ENCODE results near the gene PPFIBP1. TPM values are rescaled to one million over a fixed set of nuclear protein-coding genes. Genes with fewer than 3 reads are reported as not detected.
"Not testable (repeated sequence)": the region's sequence is repeated elsewhere in the genome, so short reads cannot be mapped to it uniquely, and the experiment has no call there.

The PPFIBP1 gene
- total RNA-seq, 1 experiment from 2014 or later = 43.4 TPM

DNA sequence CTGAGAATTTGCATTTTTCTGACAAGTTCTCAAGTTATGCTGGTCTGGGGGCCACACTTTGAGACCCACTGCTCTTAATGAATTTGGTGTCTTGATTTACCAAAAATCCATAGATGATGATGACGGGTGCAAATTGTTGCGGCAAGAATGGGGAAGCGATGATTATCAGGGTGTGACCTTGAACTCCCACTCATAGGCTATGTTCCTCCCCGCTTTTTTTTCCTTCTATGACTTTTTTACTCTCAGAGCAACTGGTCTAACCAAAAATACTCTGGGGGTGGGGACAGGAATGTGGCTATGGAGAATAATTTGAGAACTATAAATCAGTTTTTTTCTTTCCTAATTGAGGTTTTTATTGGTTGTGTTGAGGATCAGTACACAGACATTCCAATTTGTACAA lies 83.6 kb downstream of the PPFIBP1 start:
- in situ Hi-C loops (cut with HindIII; ENCODE audit: low sequenced_read_pairs) = no loop called here

GRCh38 chr12:27608890-27609289 lies 84.9 kb downstream of the PPFIBP1 start:
- in situ Hi-C loops (cut with HindIII; ENCODE audit: low sequenced_read_pairs) = no loop called here
- no peak for DNase-seq (ENCODE audit: low spot score)

More for the DNA sequence above, 83.6 kb downstream of the PPFIBP1 start:
- DNase-seq (ENCODE audit: low spot score) = no peak

DNA sequence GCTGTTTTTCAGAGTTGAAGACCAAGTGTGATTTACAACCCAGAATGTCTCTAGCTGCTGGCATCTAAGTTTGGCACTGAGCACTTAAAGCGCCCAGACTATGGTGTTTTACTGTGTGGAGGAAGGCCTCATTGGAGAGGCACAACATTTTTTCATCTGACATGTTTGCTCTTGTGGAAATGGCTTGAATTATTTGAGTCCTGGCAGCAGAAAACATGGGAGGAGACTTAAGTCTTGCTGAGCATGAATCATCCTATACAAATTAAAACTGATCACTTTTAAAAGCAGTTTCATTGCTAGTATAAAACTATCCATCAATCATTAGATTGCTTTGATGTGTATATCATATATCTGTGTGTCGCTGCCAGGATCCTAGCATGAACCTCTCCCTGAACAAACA lies 86.4 kb downstream of the PPFIBP1 start:
- DNase-seq (ENCODE audit: low spot score) = no peak
- in situ Hi-C loops (cut with HindIII; ENCODE audit: low sequenced_read_pairs) = no loop called here

GRCh38 chr12:27614386-27614785 lies 90.4 kb downstream of the PPFIBP1 start:
- DNase-seq (ENCODE audit: low spot score) = no peak
- in situ Hi-C loops (cut with HindIII; ENCODE audit: low sequenced_read_pairs) = no loop called here

DNA sequence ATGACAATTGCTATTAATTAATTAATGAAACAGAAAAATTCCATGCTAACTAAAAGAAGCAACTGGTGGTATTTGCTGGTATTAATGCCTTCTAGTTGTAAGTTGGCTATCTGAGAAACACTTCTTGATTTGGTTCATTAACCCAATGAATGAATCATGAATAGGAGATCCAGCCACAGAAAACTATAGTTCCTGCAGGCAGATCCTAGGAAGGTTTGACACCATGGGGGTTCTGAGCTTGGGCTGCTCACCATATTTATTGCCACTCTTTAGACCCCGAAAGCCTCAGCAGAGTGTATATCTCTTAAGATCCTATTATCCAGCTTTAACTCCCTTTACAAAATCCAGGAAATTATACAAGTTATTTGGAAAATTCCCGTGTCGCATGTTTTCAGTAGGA lies 90.9 kb downstream of the PPFIBP1 start:
- in situ Hi-C loops (cut with HindIII; ENCODE audit: low sequenced_read_pairs) = no loop called here
- DNase-seq (ENCODE audit: low spot score) = no peak

GRCh38 chr12:27615331-27615891 lies 91.4 kb downstream of the PPFIBP1 start:
- in situ Hi-C loops (cut with HindIII; ENCODE audit: low sequenced_read_pairs) = no loop called here
- DNase-seq (ENCODE audit: low spot score) = no peak

- DNase-seq (ENCODE audit: low spot score) = no peak
- in situ Hi-C loops (cut with HindIII; ENCODE audit: low sequenced_read_pairs) = no loop called here
Measured at GRCh38 chr12:27616356-27617142, 92.5 kb downstream of the PPFIBP1 start.

DNA sequence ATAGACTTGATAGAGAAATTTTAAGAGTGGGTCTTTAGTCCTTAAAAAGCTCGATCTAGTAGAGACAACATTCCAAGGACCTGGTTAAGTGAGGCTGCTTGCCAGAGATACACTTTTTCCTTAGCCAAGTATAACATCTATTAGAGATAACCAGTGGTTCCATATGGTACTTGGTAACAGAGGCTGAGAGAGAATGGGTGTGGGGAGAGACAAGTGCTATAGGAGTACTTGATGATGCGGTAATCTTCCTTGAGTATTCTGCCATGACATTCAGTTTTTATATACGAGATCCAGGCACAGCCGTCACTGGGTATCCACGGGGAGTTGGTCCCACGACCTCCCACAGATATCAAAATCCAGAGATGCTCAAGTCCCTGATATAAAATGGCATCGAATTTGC lies 94.8 kb downstream of the PPFIBP1 start:
- in situ Hi-C loops (cut with HindIII; ENCODE audit: low sequenced_read_pairs) = no loop called here

DNA sequence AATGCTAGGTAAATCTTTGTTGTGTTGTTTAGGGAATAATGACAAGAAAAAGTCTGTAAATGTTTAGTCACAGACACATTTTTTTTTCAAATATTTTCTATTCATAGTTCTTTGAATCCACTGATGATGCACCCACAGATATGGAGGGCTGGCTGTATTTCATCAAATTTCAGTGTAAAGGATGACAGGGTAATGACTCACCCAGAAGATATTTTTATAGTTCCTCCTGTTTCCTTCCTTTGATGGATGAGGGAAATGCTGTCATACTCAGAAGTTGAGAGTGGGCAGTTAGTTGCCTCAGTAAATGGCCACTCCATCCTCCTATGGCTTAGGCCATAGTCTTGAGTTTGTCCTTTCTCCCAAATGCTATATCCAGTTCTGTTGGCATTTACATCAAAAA lies 95.3 kb downstream of the PPFIBP1 start:
- DNase-seq (ENCODE audit: low spot score) = no peak
- in situ Hi-C loops (cut with HindIII; ENCODE audit: low sequenced_read_pairs) = no loop called here

More for the DNA sequence above, 94.8 kb downstream of the PPFIBP1 start:
- DNase-seq (ENCODE audit: low spot score) = no peak

- DNase-seq (ENCODE audit: low spot score) = no peak
- in situ Hi-C loops (cut with HindIII; ENCODE audit: low sequenced_read_pairs) = no loop called here
Measured at GRCh38 chr12:27620121-27620520, 96.1 kb downstream of the PPFIBP1 start.

- no peak for DNase-seq (ENCODE audit: low spot score)
- in situ Hi-C loops (cut with HindIII; ENCODE audit: low sequenced_read_pairs) = no loop called here
Measured at GRCh38 chr12:27622436-27623195, 98.6 kb downstream of the PPFIBP1 start.

GRCh38 chr12:27623645-27624044 lies 99.6 kb downstream of the PPFIBP1 start:
- in situ Hi-C loops (cut with HindIII; ENCODE audit: low sequenced_read_pairs) = no loop called here
- DNase-seq (ENCODE audit: low spot score) = no peak

DNA sequence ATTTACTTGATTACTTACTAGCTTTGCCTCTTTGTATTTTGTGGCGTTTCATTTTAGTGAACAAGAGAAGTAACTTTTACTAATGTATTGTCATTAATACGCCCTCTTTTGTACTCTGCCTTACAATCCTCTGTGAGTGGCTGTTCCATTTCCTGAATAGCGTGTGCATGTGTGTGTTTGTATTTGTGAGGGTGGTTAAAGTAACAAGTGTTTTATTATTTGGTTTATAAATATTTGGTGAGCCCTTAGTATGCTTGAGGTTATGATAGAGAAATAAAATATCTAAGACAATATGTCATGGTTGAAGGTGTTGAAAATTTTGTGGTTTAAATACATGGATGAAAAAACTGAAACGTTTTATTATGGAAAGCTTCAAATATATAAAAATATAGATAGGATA lies 100.6 kb downstream of the PPFIBP1 start:
- in situ Hi-C loops (cut with HindIII; ENCODE audit: low sequenced_read_pairs) = no loop called here
- no peak for DNase-seq (ENCODE audit: low spot score)

DNA sequence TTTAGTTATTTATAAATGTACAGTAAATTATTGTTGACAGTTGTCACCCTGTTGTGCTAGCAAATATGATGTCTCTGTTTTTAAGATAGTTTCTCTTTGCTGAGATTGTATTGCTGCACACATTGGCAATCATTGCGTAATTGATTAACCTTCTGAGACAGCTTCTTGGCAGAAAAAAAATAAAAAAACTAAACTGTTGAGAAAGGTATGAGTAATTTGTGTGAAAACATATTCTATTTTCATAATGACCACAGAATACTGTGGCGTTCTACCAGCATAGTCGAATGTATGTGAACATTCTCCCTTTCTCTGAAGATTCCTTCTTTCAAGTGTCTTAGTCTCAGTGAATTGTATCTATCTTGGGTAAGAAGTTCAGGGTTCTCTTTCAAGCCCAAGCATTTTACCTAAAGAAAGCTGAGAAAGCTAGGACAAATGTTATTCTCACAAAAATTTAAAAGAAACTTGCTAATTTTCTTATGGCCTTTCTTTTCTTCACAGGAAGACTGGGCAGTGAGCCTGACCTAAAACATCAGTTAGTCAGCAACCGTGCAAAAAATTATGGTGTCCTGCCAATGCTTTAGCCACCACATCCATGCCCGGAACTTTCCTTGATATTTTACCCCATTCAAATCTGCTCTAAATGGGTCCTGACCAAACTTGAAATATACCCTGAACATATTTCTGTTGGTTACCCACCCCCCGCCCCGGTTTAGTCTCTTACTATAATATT lies 103.3 kb downstream of the PPFIBP1 start:
- in situ Hi-C loops (cut with HindIII; ENCODE audit: low sequenced_read_pairs) = no loop called here
- no peak for DNase-seq (ENCODE audit: low spot score)

DNA sequence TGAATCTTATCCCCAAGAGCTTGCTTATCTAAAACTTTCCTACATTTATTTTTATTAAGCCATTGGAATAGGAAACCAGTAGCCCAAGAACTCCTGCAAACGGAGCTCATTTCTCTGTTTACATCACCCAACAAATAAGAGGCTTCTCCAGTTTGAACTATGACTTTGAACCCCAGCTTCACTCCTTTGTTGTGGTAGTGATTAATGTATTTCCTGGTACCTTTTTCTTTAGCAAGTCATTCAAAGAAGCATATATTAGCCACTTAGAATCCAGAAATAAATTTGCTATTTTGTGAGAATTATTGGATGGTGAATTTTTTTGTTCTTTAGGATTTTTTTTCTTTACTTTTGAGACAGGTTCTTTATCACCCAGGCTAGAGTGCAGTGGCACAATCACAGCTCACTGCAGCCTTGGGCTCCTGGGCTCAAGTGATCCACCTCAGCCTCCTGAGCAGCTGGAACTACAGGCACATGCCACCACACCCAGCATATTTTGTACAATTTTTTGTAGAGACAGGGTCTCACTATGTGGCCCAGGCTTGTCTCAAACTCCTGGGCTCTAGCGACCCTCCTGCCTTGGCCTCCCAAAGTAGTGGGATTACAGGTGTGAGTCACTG lies 104.0 kb downstream of the PPFIBP1 start:
- DNase-seq (ENCODE audit: low spot score); in situ Hi-C loops (cut with HindIII; ENCODE audit: low sequenced_read_pairs): not testable (repeated sequence)

DNA sequence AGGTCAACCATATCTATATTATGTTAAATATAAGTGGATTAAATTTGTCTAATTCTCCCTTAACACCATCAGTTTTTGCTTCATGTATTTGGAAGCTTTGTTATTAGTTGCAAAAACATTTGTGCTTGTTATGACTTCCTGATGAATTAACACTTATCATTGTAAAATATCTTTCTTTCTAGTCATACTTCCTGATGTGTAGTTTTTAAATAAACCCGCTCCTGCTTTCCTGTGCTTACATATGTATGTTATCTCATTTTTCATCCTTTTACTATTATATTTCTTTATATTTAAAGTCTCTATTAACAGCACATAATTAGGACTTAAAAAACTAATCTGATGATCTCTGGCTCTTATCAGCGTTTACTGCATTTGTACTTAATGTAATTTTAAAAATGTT lies 106.2 kb downstream of the PPFIBP1 start:
- DNase-seq (ENCODE audit: low spot score); in situ Hi-C loops (cut with HindIII; ENCODE audit: low sequenced_read_pairs): not testable (repeated sequence)

- in situ Hi-C loops (cut with HindIII; ENCODE audit: low sequenced_read_pairs) = no loop called here
- DNase-seq (ENCODE audit: low spot score) = no peak
Measured at GRCh38 chr12:27631365-27631764, 107.4 kb downstream of the PPFIBP1 start.

DNA sequence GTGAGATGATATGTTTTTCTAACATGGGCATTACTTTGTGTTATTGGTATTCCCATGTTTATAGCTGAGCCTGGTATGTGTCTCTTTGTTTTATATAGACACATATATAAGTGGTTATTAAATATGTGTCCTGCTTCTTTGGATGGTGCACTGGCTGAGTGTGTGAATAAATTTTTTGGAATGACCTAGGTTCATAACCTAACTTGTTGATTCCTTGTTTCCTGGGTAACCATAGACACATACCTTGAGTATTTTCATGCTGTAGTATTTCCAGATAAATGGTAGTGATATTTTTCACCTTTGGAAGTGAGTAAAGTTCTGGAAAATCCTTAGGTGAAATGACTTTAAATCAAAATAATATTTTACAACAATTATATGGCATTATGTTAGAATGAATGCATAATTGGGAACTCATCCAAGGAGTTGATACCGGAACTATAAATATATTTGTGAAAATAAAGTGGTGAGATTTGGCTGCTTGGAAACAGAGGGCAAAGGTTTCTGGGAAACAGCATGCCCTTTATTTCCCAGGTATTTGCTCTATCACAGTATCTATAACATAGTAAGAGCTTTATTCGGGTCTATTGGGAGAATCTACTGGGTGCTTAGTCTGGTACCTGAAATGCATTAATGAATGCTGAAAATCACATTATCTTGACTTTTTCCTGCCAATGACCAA lies 107.9 kb downstream of the PPFIBP1 start:
- in situ Hi-C loops (cut with HindIII; ENCODE audit: low sequenced_read_pairs) = no loop called here

More for the DNA sequence above, 107.9 kb downstream of the PPFIBP1 start:
- DNase-seq (ENCODE audit: low spot score) = no peak
